Suprapubic skin (tissue), 4 donors: ENCODE measurements around the gene GTSE1.

Source experiments
- CTCF ChIP-seq, 2 donors: fragments of 200-600 bp in 1 of 2; fragments of 450-650 bp in 1 of 2; sonication (generic) in 1 of 2; IDR thresholded peaks; one replicate each; pipeline ENCODE4 v1.5.1; 2016 to 2019; ENCODE audit warnings: antibody characterized with exemption in 2 of 2, mild to moderate bottlenecking in 1 of 2, moderate library complexity in 1 of 2
- EP300 ChIP-seq: sonication (generic); formaldehyde crosslinking; IDR thresholded peaks from one replicate; pipeline ENCODE4 v1.6.1; 2017; ENCODE audit warnings: antibody characterized with exemption
- POLR2A ChIP-seq, 2 donors: fragments of 450-650 bp; IDR thresholded peaks; one replicate each; pipeline ENCODE4 v1.6.1; 2017; ENCODE audit warnings: antibody characterized with exemption in 2 of 2, mild to moderate bottlenecking in 2 of 2, moderate library complexity in 2 of 2
- POLR2AphosphoS5 ChIP-seq, 3 donors: sonication (generic); formaldehyde crosslinking; IDR thresholded peaks; one replicate each; pipeline ENCODE4 v1.6.1; 2017; ENCODE audit warnings: antibody characterized with exemption in 3 of 3

GRCh38 chr22:46352276-46352675 is 55.6 kb downstream of the GTSE1 start:
- no peak for TF ChIP-seq CTCF (IDR thresholded peaks at IDR 0.05)
- TF ChIP-seq POLR2A (IDR thresholded peaks at IDR 0.05), result no peak
- no peak for TF ChIP-seq EP300
- no peak for TF ChIP-seq POLR2AphosphoS5 (IDR thresholded peaks at IDR 0.05)
